Stimulated activated CD4-positive, alpha-beta T cell treated with anti-CD3 and anti-CD28 coated beads, Interleukin-1b, Interleukin-23, amount 100 ng/mL, for 4 hours (primary cell): ENCODE measurements around the gene NIPAL3.
"Not testable (repeated sequence)": the region's sequence is repeated elsewhere in the genome, so short reads cannot be mapped to it uniquely, and the experiment has no call there.

Source experiments
- DNase-seq, 2 donors: peaks; one replicate each; pipeline ENCODE4 v3.0.0-alpha.2; 2020; ENCODE audit warnings: low read depth in 2 of 2

NIPAL3 gene

DNA sequence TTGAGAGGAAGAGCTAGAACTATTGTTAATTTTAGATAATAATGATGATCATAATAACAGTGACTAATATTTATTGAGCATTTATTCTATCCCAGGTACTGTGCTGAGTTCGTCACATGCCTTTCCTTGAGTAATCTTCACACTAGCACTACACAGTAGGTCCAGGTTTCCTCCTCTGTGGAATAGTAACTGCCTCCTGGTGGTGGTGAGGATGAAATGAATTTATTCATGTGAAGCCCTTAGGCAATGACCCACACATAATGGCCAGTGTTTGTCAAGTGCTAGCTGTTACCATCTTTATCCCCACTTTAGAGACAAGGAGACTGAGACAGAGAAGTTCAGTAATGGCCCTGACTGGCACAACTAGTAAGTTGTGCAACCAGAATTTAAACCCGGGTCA lies 5.9 kb downstream of the NIPAL3 start:
- no peak for DNase-seq

DNA sequence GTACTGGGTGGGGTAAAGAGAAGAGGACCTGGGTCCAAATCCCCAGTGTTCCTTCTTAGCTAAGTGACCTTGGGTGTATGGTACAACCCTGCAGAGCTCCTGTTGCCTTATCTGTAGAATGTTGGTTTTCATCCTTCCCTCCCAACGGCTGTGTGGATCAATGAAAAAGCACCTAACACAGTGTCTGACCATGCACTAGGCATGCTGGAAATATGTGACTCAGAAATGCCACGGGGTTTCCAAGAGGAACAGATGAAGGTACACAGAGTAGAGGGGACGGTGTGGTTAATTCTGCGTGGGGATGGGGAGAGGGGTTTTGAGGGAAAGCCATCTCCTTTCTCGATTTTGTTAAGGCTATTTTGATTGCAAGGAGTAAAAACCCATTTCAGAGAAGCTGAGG lies 8.6 kb downstream of the NIPAL3 start:
- DNase-seq = no peak

DNA sequence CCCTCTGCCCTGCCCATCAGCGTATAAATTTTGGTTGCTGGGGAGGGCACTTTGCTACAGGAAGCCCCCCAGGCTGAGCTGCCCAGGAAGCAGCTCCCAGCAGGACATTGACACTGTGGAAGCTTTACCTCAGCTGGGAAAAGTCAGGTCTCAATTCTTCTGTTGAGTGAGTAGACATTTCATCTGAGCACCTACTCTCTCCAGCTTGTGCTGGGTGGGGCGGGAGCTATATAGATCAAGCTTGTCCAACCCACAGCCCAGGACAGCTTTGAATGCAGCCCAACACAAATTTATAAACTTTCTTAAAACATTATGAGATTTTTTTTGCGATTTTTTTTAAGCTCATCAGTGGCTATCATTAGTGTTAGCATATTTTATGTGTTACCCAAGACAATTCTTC lies 9.4 kb downstream of the NIPAL3 start:
- no peak for DNase-seq

DNA sequence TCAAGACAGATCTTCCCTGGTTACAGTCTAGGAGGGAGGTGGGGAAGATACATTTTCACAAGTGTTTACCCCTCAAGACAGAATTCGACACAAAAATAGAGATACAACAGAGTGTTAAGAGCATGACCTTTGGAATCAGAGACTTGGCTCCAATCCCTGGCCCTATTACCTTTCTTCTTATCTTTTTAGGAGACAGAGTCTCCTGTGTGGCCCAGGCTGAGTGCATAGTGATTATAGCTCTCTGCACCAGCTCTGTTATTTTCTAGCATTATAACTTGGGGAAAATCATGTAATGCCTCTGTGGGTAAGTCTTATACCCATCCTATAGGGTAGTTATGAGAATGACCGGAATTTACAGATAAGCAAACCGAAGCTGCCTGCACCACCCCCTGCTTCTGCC lies 9.8 kb downstream of the NIPAL3 start:
- DNase-seq = no peak

DNA sequence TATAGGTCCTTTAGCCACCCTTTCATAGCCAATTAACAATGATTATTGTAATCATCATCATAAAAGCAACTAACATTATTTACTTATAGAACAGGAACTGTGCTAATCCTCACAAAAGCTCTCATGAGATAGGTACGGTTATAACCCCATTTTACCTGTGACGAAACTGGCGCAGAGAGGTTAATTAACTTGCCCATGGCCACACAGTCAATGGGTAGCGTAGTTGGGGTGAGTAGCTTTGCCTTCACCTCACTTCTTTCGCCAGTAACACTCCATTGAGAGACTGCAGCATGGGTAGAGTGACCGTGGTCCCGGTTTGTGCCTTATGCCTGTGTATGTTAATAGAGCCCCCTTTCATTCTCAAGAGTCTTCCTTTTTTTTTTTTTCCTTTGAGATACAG lies 10.3 kb downstream of the NIPAL3 start:
- no peak for DNase-seq

DNA sequence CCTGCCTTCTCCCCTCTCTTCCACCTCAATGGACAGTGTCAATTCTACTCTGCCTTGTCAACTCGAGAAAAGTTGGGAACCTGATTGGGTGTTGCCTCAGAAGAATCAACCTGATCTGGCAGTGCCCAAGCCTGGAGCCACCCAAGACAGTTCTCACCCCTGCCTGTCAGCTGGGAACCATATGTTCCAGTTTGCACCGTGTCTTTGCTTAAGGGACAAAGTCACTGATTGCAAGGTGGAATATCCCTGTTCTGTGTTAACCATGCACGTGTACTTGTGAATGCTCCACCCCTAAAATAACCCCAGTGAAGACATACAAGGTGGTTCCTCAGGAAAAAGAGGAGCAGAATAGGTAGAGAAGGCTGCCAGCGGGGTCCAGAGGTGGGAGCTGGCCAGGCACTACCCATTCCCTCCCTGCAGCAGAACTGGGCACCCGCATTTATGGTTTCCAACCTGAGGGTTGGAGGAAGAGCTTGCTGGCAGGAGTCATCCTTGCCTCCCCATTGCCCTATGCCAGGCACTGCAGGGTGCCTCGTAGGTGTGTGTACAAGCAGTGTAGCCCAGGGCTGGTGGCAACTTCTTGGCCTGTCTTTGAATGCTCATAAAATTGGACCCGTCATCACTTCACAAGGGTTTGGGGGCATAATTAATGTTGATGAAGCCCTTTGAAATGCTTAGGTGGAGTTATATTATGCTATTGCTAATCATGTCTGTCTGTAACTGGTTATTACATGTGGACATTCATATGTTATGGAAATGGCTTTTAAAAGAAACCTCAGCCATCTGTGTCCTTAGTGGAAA lies 11.3 kb downstream of the NIPAL3 start:
- DNase-seq = no peak

DNA sequence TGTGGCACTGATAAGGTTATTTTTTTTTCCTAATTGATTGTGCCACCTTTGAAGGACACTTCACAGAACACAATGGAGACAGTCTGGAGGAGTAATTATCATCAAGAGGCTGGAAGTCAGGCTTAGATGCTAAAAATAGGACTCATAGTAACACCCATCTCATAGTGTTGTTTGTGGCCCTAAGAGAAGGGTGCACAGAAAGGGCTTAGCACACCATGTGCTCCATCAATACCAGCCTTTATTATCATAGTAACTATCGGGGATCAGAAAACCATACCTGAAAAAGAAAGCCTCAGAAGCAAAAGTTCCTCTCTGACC lies 11.9 kb downstream of the NIPAL3 start:
- DNase-seq = no peak

DNA sequence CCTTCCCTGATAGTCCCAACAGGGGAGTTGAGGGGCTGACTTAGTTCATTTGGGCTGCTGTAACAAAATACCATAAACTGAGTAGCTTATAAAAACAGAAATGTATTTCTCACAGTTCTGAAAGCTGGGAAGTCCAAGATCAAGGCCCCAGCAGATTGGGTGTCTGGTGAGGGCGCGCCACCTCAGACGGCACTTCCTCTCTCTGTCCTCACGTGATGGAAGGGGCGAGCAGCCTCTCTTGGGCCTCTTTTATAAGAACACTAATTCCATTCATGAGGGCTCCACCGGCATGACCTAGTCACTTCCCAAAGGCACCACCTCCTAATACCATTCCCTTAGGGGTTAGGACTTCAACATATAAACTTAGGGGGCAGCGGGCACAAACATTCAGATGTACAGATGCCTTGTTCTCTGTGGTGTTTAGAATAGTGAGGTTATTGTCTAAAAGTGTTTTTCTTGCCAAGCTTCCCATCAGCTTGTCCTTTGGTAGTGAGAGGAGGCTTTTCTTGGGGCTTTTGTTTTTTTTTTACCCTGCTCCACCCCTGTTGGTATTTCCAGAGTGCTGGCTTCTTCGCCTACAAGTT lies 20.3 kb downstream of the NIPAL3 start:
- no peak for DNase-seq

DNA sequence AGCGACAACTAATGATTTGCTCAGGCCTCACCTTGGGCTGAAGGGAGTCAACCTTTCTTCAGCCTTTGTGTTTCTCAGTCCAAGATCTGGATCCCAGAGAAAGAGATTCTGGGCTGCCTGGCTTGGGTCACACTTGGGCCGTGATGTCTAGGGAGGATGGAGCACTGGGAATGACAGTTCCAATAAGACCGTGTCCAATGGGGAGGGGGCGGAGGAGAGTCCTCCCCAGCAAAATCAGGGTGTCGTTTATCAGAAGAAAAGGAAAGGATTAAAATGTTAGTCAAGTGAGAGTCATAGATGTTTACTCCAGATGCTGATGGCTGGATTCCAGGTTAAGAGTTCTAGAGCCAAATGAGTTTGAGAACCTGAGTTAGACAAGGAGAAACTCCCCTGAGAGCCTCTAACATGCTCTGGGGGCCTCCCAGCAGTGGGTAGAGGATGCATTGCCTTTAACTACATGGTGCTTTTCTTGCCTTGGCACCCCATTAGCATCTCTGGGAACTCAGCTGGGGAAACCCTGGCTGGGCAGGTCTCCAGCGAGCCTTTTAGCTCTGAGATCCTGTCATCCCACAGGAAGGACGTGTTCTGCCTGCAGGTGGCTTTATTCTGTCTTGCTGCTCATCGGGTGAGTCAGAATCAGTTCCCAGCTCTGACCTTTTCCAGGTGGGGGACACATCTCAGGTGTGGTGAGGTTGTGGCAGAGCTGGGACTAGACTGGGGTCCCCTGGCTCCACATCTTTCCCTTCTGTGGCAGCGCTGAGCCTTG lies 22.2 kb downstream of the NIPAL3 start:
- DNase-seq = no peak

DNA sequence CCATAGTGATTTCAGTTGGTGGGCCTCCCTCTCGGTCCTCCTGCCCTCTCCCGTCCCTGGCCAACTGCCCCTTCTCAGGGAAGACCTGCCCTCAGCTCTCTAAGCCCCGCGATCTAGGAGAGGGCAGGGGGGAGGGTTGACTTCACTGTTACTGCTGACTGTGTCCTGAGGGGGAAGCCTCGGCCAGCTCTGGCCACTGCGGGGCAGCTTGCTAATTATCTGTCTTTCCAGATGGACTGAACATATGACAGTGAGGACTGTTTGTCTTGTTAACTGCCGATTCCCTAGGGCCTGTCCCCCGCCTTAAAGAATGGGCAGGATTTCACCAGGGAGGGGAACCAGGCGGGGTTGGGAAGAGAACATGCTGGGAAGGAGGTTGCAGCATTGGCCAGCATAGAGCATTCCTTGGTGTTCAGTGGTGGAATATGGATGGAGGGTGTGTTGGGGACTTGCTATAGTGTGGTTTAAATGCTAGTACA lies 22.9 kb downstream of the NIPAL3 start:
- no peak for DNase-seq

DNA sequence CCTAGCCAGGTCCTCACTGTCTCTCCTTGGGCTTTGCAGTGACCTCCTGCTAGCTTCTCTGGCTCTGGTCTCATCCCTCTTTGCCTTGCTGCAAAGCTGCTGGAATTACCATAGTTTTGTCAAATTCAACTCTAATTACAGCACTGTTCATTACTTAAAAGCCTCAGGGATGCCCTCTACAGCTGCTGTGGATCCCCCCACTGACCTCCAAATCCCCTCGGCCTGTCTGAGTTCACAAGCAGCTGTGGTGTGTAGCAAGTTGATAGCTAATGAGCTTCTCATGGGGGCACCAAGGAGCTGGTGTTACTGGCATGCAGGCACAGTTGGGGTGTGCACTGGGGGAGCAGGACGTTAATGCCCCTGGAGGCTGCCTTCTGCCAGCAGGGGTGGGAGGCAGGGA lies 24.8 kb downstream of the NIPAL3 start:
- DNase-seq = no peak

DNA sequence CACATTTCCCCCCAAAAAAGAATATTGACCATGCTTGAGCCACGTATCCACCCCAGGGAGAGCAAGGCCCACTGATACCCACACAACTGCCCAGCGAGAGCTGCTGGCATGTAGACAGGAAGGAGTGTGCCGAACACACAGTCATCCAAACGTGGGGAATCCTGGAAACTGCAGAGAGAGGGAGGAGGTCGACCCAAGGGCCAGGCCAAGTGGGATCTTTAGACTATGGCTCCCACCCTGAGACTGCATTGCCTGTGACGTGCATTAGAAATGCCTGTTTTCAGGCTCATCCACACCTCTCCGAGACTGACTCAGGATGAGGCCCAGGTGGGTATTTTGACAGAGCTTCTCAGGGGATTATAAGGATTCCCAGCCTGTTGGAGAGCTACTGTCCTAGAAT lies 25.9 kb downstream of the NIPAL3 start:
- DNase-seq = no peak

DNA sequence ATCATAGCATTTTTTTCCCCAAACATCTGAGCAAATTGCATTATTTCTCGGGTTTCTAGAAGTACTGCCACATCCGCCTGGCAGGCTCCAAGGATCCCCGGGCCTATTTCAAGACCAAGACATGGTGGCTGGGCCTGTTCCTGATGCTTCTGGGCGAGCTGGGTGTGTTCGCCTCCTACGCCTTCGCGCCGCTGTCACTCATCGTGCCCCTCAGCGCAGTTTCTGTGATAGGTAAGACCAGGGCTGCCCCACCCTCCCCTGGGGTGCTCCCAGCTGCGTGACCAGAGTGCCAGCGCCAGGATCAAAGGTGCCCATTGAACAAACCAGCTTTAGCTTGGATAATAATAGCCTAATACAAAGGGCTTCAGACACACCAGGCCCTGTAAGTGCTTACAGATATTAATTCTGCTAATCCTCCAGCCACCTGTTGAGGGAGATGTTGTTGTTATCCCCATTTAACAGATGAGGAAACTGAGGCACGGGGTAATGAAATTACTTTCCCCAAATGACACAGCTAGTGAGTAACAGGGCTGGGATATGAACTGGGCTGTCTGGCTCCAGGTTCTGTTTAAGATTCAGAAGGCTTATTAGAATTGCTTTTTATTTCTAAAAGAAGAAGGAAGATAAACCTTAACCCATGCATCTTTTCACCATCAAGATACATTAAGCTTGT lies 26.5 kb downstream of the NIPAL3 start:
- no peak for DNase-seq

DNA sequence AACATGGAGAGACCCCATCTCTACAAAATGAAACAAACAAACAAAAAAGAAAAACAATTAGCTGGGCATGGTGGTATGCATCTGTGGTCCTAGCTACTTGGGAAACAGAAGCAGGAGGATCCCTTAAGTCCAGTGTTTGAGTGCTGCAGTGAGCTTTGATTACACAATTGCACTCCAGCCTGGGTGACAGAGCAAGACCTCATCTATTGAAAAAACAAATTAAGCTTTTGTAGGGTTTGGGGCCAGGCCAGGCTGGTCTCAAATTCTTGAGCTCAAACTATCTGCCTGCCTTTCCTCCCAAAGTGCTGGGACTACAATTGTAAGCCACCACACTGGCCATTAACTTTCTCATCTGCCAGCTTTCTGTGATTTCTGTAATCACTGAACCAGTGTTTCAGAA lies 27.2 kb downstream of the NIPAL3 start:
- no peak for DNase-seq

DNA sequence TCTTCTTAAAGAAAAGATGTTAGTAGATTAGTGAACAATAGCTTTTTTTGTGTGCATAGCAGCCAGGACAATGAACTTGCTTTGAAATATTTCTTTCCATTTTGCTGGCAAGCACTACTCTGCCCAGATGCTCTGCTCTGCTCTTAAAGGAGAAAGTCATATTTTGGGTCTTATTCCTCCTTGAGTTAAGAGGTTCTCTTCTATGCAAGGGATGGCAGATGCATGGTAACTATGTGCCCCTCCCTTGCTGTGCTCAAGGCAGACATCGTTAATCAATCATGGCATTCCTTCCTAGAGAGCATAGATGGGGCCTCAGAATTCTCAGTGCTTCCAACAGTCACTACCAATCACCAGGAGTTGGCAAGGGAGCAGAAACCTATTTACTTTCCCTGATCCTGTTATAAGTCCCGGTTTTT lies 27.6 kb downstream of the NIPAL3 start:
- DNase-seq = no peak

DNA sequence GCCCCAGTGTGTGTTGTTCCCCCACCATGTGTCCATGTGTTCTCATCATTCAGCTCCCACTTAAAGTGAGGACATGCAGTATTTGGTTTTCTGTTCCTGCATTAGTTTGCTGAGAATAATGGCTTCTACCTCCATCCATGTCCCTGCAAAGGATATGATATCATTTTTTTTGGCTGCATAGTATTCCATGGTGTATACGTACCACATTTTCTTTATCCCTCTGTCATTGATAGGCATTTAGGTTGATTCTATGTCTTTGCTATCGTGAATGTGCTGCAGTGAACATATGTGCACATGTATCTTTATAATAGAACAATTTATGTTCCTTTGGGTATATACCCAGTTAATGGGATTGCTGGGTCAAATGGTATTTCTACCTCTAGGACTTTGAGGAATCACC lies 30.8 kb downstream of the NIPAL3 start:
- not testable (repeated sequence) for DNase-seq

DNA sequence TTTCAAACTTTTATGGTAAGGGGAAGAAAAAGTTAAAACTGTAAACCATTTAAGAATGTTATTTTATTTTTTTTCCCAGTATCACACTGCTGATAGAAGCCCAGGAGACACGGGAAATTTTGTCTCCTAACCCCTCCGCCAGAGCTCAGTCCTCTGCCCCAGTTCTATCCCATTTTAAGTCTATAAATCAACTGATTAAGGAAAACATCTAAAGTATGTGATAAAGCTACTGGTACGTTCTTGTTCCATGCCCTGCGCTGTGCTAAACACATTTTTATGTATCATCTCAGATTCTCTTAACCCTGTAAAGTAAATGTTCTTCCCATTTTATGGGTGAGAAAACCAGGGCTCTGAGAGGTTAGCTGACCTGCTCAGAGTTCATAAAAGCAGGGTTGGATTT lies 34.7 kb downstream of the NIPAL3 start:
- no peak for DNase-seq

DNA sequence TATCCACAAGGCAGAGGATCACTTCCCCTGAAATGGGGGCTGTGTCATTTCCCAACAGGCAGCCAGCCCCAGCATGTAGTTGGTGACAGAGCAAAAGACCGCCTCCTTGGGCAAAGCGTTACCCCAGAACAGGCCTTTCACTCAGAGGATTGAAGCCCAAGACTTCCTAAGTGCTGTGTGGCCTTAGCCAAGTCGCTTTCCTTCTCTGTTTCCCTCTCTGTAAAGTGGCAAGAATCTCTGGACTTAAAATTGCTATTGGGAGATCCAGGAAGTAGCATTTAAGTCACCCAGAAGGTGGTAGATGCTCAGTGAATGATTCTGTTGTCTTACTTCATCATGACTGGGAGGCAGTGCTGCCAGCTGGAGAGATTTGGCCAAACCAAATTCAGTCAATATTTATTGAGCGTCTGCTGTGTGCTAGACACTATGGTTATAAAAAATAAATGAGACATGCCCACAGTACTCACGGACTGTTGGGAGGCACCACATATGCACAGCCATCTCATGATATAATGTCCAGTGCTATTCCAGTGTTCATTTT lies 35.3 kb downstream of the NIPAL3 start:
- no peak for DNase-seq

DNA sequence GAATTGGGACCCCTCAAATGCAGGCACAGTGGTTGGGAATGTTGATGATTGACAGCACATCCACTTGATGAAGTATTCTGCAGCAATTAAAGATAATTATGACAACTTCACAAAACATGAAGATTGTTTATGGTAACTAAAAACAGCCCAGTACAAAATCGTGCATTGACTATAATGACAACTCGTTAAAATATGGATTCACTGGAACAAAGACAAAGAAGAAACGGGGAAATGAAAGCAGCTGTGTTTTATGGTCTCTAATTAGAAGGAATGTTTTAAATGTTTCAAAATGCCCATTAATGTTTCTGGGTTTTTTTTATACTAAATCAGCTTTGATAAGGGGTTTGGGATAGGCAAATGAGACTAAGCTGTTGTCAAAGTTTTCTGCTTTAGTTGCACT lies 36.1 kb downstream of the NIPAL3 start:
- no peak for DNase-seq

DNA sequence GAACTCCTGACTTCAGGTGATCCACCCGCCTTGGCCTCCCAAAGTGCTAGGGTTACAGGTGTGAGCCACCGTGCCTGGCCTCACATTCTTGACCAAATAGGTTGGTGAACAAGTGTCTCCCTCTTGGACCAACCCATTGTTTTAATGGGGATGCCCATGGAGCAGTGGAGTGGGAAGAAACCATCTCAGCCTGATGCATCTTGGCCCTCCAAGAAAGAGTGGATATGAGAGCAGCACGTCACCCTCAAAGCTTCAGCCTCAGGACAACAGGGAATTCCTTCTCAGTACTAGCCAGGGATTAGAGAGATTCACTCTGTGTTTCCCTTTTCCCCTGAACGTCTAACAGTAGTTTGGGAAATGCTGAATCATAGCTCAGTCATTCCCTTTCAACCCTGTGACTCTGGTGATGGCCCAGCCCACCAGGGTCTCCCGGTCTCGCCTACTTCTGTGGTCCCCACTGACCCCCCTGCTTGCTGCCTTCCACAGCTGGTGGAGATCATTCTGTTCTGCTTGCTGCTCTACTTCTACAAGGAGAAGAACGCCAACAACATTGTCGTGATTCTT lies 37.4 kb downstream of the NIPAL3 start:
- DNase-seq = no peak

DNA sequence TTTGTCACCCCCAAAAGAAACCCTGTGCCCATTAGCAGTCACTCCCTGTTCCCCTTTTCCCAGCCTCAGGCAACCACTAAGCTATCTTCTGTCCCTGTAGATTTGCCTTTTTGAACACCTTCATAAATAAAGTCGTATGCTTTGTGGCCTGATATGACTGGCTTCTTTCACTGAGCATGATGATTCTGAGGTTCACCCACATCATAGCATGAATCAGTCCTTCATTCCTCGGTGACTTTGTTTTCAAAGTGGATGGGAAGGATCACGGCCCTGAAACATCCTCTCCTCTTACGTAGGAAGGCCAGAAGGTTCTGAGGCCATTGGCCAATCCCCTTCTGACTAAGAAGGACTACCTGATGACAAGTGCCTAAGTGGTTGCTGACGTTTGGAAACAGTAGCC lies 39.1 kb downstream of the NIPAL3 start:
- DNase-seq = no peak

DNA sequence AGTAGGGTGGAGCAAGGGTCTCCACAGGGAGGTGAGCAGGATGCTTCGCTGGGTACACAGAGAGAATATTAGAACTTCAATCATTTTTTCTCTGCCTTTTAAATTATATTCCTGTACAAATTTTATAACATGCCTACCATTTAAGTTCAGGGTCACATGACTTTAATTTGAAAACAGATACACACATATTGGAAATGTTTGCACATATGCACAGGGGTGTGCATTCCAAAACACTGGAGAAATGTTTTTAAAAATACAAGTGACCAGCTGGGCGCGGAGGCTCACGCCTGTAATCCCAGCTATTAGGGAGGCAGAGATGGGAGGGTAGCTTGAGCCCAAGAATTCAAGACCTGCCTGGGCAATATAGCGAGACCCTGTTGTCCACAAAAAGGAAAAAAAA lies 39.7 kb downstream of the NIPAL3 start:
- no peak for DNase-seq
